Measurements from ENCODE around the gene COL11A2. TPM values are rescaled to one million over a fixed set of nuclear protein-coding genes. Genes with fewer than 3 reads are reported as not detected.

COL11A2 gene
- total RNA-seq, 2 experiments from 2014 or later = 2.8 to 3.0 TPM

DNA sequence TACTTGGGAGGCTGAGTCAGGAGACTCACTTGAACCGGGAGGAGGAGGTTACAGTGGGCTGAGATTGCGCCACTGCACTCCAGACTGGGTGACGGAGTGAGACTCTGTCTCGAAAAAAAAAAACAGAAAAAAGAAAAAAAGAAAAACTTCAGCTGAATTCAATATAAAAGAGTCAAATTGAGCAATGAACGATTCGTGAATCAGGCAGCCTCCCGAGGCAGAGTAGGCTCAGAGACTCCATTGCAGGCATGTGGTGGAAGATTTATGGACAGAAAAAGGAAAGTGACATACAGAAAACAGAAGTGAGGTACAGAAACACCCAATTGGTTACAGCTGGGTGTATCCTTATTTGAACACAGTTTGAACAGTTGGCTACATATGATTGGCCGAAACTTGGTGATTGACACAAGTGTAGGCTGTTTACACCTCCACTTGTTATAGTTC is 60.2 kb downstream of the COL11A2 start:
- no peaks in the 10 kb centered on the region for H3K4me1 ChIP-seq (ENCODE audit: insufficient read depth, low read length)
- ATAC-seq (ENCODE audit: poor library complexity) = no peak
- CTCF ChIA-PET = no interaction called here
- Mint-ChIP-seq H3K4me3 (no peak overlapping the region), H3K27ac (no peak overlapping the region), H3K4me1 (ENCODE audit: low read depth) (no peaks in the 10 kb centered on the region), H3K9me3 (no peaks in the 10 kb centered on the region), H3K27me3 (peaks cover 15% of the 10 kb centered on the region), H3K36me3 (ENCODE audit: low read depth) (no peaks in the 10 kb centered on the region)
- H3K4me3 ChIP-seq (ENCODE audit: low read length) = no peak overlapping the region
- TF ChIP-seq, protein P1, sequence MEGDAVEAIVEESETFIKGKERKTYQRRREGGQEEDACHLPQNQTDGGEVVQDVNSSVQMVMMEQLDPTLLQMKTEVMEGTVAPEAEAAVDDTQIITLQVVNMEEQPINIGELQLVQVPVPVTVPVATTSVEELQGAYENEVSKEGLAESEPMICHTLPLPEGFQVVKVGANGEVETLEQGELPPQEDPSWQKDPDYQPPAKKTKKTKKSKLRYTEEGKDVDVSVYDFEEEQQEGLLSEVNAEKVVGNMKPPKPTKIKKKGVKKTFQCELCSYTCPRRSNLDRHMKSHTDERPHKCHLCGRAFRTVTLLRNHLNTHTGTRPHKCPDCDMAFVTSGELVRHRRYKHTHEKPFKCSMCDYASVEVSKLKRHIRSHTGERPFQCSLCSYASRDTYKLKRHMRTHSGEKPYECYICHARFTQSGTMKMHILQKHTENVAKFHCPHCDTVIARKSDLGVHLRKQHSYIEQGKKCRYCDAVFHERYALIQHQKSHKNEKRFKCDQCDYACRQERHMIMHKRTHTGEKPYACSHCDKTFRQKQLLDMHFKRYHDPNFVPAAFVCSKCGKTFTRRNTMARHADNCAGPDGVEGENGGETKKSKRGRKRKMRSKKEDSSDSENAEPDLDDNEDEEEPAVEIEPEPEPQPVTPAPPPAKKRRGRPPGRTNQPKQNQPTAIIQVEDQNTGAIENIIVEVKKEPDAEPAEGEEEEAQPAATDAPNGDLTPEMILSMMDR (IDR thresholded peaks at IDR 0.05) = no peak
- H3K9me3 ChIP-seq (ENCODE audit: control insufficient read depth in 1 of 2, insufficient read depth in 1 of 2, low read length in 2 of 2) = no peaks in the 10 kb centered on the region
- POLR2A ChIA-PET = no interaction called here
- DNase-seq = no peak
- intact Hi-C loops (cut with DNase I, micrococcal nuclease) = no loop called here
- H3K27ac ChIP-seq (ENCODE audit: low read depth in 1 of 2, low read length in 2 of 2) = no peak overlapping the region
- no peaks in the 10 kb centered on the region for H3K27me3 ChIP-seq (ENCODE audit: control insufficient read depth in 1 of 2, insufficient read depth in 2 of 2, low read length in 2 of 2)
- H3K36me3 ChIP-seq (ENCODE audit: insufficient read depth, low read length) = no peaks in the 10 kb centered on the region

DNA sequence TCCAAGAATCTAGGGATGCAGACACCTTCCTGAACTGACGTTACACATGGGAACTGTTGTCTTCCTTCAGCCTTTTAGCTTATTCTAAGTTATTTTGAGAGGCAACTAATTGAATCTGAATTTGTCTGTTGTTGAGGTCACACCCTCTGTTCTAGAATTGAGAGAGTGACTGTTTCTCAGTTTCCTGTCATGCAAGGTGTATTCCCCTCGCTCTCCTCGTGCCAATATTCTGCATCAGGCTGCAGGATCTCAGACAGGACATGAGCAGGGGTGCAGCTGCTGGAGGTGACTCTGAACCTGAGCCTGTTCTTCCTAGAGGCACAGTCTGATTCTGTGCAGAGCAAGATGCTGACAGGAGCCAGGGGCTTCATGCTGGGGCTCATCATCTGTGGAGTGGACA is 63.9 kb downstream of the COL11A2 start:
- peaks cover 28% of the 10 kb centered on the region for H3K27me3 Mint-ChIP-seq
- ChIA-PET CTCF (interaction anchor here (1.0 kb wide), 1 partner anchor 70 kb away, joined by 3 read pairs; no protein-coding TSS in a partner anchor), POLR2A (no interaction called here)
- TF ChIP-seq, protein P1 (IDR thresholded peaks at IDR 0.05) = no peak
- no peaks in the 10 kb centered on the region for H3K36me3 Mint-ChIP-seq (ENCODE audit: low read depth)
- H3K27me3 ChIP-seq (ENCODE audit: control insufficient read depth in 1 of 2, insufficient read depth in 2 of 2, low read length in 2 of 2) = no peaks in the 10 kb centered on the region
- peaks cover 5 to 9% of the 10 kb centered on the region in 2 experiments for H3K9me3 ChIP-seq (ENCODE audit: control insufficient read depth in 1 of 2, insufficient read depth in 1 of 2, low read length in 2 of 2)
- ATAC-seq (ENCODE audit: poor library complexity) (no peak), DNase-seq (no peak)
- H3K27ac ChIP-seq (ENCODE audit: low read depth in 1 of 2, low read length in 2 of 2) = no peak overlapping the region
- no peaks in the 10 kb centered on the region for H3K36me3 ChIP-seq (ENCODE audit: insufficient read depth, low read length)
- H3K4me3 Mint-ChIP-seq = no peak overlapping the region
- H3K4me1 Mint-ChIP-seq (ENCODE audit: low read depth) = no peaks in the 10 kb centered on the region
- no peak overlapping the region for H3K27ac Mint-ChIP-seq
- peaks cover 6% of the 10 kb centered on the region for H3K9me3 Mint-ChIP-seq
- H3K4me1 ChIP-seq (ENCODE audit: insufficient read depth, low read length) = no peaks in the 10 kb centered on the region
- H3K4me3 ChIP-seq (ENCODE audit: low read length) = no peak overlapping the region
- intact Hi-C loops (cut with DNase I, micrococcal nuclease) = loop anchor here in 1 of 2 experiments (10.0 kb wide), 1 partner anchor 346 kb away; no protein-coding TSS in a partner anchor

DNA sequence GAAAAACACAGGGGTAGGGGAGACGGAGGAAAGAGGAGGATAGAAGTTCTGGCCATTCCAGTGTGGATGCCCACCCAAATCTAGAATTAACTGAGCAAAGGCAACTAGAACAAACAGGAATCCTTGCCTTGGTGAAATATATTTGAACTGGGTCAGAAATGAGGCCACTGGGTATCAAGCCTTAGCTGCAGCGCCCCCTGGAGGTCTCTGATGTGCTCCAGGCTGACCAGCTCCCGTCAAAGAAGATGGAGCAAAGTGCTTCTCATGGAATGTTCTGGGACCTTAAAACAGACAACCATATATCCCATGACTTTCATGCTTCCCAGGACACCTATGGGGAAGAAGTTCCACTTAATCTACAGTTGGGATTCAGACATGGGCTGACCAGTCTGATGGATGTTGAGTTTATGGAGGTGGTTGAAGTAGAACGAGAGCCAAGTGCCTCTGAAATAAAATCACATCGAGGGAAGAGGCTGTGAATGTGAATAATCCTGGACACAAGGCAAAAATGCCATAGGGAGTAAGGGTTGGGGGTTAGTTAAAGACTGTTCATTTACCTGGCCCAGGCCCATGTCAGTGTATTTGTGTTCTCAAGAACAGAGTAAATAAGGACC is 66.1 kb downstream of the COL11A2 start:
- Mint-ChIP-seq H3K4me1 (ENCODE audit: low read depth) (no peaks in the 10 kb centered on the region), H3K27me3 (peaks cover 28% of the 10 kb centered on the region), H3K4me3 (no peak overlapping the region), H3K27ac (no peak overlapping the region), H3K36me3 (ENCODE audit: low read depth) (no peaks in the 10 kb centered on the region), H3K9me3 (peaks cover 7% of the 10 kb centered on the region)
- ATAC-seq (ENCODE audit: poor library complexity) (no peak), DNase-seq (peak; percentile 28 to 73 (median 50))
- Histone ChIP-seq H3K27me3 (ENCODE audit: control insufficient read depth in 1 of 2, insufficient read depth in 2 of 2, low read length in 2 of 2) (no peaks in the 10 kb centered on the region), H3K4me1 (ENCODE audit: insufficient read depth, low read length) (no peaks in the 10 kb centered on the region), H3K4me3 (ENCODE audit: low read length) (no peak overlapping the region), H3K36me3 (ENCODE audit: insufficient read depth, low read length) (no peaks in the 10 kb centered on the region), H3K9me3 (ENCODE audit: control insufficient read depth in 1 of 2, insufficient read depth in 1 of 2, low read length in 2 of 2) (peaks cover 5 to 14% of the 10 kb centered on the region in 2 experiments), H3K27ac (ENCODE audit: low read depth in 1 of 2, low read length in 2 of 2) (no peak overlapping the region)
- POLR2A ChIA-PET = no interaction called here
- TF ChIP-seq, protein P1 (IDR thresholded peaks at IDR 0.05) = peak; percentile 56
- CTCF ChIA-PET = interaction anchor here (0.6 to 1.7 kb wide), 8 partner anchors 9 to 122 kb away, joined by 3 to 5 read pairs (median 3); no protein-coding TSS in a partner anchor
- intact Hi-C loops (cut with DNase I, micrococcal nuclease) = loop anchor here in 1 of 2 experiments (10.0 kb wide), 1 partner anchor 349 kb away; no protein-coding TSS in a partner anchor

Measured in CD4-positive, alpha-beta T cell (primary cell).